NCI-H82 treated with DMSO at 0.1 percent for 48 hours (cell line): ENCODE results near the gene TFE3.
"Not testable (repeated sequence)": the region's sequence is repeated elsewhere in the genome, so short reads cannot be mapped to it uniquely, and the experiment has no call there.

ENCODE experiments used
- DNase-seq: peaks from one replicate; lab custom pipeline; 2025; ENCODE audit not compliant: unreplicated experiment; lab: John Stamatoyannopoulos, UW

The TFE3 gene

GRCh38 chrX:49002091-49002935 is 40.8 kb downstream of the TFE3 start, which contains the start of gene GRIPAP1:
TSS of gene GRIPAP1 (minus strand) at chrX:49002264. CDS start at chrX:49002229, 35 bp downstream.
- DNase-seq, result peak; percentile 95

- peak; percentile 98 for DNase-seq
Observed at GRCh38 chrX:49001521-49002090, 41.6 kb downstream of the TFE3 start.

GRCh38 chrX:49000636-49001035 is 42.5 kb downstream of the TFE3 start:
- no peak for DNase-seq

- DNase-seq, result no peak
Observed at GRCh38 chrX:48999030-48999429, 44.1 kb downstream of the TFE3 start.

- DNase-seq, result no peak
Observed at GRCh38 chrX:48998391-48998790, 44.8 kb downstream of the TFE3 start.

- DNase-seq, result no peak
Observed at GRCh38 chrX:48997865-48998264, 45.3 kb downstream of the TFE3 start.

GRCh38 chrX:48997455-48997854 is 45.7 kb downstream of the TFE3 start:
- DNase-seq, result no peak

GRCh38 chrX:48996969-48997368 is 46.2 kb downstream of the TFE3 start:
- peak; percentile 52 for DNase-seq

GRCh38 chrX:48992341-48992740 is 50.8 kb downstream of the TFE3 start:
- peak; percentile 99 for DNase-seq

GRCh38 chrX:48989483-48989882 is 53.7 kb downstream of the TFE3 start:
- no peak for DNase-seq

- no peak for DNase-seq
Observed at GRCh38 chrX:48983896-48984295, 59.3 kb downstream of the TFE3 start.

- no peak for DNase-seq
Observed at GRCh38 chrX:48983081-48983480, 60.1 kb downstream of the TFE3 start.

GRCh38 chrX:48981178-48981577 is 62.0 kb downstream of the TFE3 start:
- no peak for DNase-seq

- DNase-seq, result not testable (repeated sequence)
Observed at GRCh38 chrX:48980341-48980740, 62.8 kb downstream of the TFE3 start.
